ENCODE results near the gene IPO9.
"Not testable (repeated sequence)": the region's sequence is repeated elsewhere in the genome, so short reads cannot be mapped to it uniquely, and the experiment has no call there.

IPO9 gene

DNA sequence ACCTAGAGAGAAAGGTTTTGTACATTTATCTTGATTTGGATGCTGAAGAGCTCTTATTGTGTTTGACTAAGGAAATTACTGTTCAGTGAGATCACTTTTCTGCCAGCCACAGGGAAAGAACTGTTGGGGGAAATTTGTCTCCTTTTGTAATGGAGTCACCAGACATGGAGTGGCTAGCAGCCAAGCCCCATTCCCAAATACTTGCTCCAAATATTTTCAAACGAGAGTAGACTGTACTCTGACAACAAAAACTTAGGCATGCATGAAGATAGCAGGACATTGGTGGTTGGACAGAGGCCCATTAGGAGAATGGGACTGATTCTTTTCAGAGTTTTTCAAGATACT lies 21.1 kb downstream of the IPO9 start:
- DNase-seq: no peak

DNA sequence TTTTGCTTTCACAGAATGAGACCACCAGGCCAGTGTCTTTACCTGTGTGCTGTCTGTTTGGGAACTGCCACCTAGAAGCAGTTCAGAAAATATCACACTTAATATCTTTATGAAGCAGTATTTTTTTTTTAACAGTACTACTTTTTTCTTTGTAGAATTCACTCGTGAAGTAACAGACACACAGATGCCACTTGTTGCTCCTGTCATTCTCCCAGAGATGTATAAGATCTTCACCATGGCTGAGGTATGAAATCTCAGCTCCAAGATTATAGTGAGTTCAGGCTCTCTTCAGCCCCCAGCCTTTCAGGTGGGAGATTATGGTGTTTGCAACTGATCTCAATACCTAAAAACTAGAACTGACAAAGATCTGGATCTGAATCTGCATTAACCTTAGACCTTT lies 23.0 kb downstream of the IPO9 start:
- DNase-seq: no peak

DNA sequence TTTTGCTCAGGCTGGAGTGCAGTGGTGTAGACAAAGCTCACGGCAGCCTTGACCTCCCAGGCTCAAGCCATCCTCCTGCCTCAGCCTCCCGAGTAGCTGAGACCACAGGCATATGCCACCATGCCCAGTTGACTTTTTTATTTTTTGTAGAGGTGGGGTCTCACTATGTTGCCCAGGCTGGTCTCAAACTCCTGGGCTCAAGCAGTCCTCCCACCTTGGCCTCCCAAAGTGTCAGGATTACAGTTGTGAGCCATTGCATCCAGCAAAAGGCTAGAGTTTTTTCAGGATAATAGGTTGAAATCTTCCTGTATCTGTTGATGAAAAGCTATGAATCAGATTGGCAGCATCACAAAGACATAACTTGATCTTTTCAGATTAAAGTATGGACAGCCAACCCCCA lies 27.8 kb downstream of the IPO9 start:
- DNase-seq: not testable (repeated sequence)

DNA sequence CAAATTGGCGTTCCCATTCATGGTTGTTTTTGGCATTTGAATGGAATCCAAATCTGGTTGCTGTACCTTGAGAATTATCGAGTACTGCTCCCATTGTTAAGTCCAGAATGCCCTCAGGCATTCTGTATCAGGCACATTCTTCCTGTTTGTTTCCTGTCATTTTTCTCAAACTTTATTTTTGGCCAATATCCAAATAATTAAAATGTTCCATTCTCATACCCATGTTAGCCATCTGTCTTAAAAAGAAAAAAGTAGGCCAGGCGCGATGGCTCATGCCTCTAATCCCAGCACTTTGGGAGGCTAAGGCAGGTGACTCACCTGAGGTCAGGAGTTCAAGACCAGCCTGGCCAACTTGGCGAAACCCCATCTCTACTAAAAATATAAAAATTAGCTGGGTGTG lies 30.5 kb downstream of the IPO9 start:
- DNase-seq: no peak

DNA sequence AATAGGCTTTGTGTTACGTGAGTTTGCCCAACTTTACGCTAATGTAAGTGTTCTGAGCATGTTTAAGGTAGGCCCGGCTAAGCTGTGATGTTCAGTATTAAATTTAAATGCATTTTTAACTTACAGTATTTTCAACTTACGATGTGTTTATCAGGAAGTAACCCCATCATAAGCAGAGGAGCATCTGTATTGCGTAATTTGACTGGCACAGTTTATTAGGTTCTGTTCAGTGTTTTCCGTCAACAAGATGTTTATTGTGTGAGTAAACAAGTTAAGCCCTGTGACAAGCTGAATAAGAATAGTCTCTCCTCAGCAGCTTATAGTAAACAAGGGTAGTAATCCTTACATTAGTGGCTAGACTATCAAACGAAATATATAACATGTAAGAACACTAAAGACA lies 32.5 kb downstream of the IPO9 start:
- no peak for DNase-seq

DNA sequence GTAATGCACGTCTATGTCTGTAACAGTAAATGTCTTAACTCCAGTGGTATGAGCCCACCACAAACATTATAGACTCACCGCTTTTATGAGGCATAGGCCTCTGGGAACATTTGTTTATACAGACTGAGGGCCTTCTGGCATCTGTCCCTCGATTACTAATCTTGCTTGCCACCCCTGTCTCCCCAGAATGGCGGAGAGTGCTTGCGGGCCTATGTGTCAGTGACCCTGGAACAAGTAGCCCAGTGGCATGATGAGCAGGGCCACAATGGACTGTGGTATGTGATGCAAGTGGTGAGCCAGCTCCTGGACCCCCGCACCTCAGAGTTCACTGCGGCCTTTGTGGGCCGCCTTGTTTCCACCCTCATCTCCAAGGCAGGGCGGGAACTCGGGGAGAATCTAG lies 41.4 kb downstream of the IPO9 start:
- no peak for DNase-seq

DNA sequence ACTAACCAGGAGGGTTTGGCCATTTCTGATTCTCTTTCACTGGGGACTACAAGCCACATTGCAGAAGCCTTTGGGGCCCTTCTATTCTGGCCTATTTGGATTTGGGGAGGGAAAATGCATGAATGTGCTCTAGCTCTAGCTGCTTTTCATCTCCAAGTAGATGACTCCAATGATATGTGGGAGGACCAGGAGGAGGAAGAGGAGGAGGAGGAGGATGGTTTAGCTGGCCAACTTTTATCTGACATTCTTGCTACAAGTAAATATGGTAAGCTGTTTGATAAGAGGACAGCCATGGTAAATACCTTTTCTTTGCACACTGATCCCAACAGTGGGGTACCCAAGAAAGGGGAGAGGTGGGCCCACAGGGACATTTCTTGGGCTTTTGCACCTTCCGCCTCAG lies 45.7 kb downstream of the IPO9 start:
- DNase-seq: no peak

DNA sequence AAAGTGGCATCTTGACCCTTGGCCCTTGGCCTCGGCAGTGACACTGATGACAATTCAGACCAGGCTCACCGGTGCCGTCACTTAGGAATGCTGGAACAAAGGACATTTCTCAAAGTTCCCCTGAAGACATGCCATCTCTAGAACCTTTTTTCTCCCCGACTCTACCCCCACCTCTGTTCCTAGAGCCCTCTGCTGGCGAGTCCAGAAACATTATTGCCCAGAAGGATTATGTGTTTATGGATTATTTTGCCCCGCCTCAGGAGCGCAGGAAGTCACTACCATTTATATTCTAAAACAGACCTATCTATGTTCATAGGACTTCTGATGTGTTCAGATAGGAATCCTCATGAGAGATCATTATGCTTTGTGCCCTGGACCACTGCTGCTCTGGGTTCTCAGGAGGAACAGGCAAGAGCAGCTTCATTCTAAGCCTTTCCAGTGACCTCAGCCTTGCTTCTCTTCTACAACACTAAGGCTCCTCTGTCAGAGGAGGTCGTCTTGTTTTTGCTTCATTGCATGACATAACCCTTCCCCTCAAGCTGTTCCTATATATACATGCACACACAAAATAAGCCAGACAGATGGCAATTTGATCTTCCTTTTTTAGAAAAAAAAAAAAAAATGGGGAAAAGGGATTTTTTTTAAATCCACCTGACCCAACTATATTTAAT lies 47.3 kb downstream of the IPO9 start:
- no peak for DNase-seq

DNA sequence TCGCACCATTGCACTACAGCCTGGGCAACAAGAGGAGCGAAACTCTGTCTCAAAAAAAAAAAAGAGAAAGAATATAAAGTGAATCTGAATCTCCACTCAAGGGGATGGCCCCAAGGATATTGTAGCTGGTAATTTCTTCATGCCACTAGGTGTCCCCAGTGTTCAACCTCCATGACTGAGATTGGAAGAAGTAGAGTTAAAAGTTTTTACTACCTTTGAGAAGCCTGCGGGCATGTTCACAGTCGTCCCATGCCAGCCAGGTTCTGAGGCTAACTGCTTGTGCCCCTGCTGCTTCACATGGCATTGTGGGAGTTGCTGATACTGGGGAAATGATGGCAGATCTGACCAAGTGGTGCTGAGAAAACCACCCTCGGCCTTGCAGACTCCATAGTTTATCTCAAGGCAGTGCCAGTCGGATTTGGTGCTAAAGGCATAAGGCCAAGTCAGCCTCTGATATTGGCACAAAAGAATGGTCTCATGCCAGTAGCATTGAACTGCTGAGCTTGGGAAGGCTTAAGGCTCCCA lies 49.0 kb downstream of the IPO9 start:
- DNase-seq: no peak

DNA sequence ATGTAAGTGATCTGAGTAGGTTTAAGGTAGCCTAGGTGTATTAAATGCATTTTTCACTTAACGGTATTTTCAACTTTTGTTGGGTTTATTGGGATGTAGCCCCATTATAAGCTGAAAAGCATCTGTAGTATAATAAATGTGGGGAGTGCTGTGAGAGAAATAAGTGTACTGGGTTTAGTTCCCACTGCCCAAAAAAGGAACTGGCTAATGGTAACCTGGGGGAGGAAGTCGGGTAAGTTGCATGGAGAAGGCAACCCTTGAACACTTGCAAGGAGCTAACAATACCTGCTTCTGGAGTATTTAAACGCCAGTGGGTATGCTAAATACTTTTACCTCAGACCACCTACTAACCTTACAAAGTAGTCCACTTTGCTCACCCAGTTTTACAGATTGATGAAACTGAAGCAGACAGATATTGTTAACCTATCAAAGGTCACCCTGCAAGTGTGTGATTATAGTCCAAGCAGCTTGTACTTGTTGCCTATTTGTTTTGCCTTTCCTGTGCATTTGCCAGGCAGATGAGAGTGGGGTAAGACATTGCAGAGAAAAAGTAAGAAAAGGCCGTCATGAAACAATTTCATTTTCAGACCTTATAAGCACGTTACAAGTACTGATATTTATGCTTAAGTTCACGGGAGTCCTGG lies 52.1 kb downstream of the IPO9 start:
- DNase-seq: no peak

DNA sequence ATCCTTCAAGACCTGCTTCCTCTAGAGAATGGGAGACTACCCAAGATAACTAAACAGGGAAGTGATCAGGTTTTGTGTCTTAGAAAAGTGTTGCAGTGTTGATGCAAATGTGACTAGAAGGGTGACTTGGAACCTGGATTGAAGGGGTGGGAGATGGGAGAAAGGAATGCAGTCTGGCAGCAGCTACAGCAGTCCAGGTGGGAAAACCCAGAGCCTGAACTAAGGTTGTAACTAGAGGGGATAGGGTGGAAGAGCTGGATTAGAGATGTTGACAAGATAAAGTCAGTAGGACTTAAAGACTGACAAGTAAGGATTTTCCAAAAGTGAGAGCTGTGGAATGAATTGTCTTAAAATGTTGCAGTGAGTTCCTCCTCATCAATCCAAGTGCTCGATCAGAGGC lies 52.7 kb downstream of the IPO9 start:
- no peak for DNase-seq

DNA sequence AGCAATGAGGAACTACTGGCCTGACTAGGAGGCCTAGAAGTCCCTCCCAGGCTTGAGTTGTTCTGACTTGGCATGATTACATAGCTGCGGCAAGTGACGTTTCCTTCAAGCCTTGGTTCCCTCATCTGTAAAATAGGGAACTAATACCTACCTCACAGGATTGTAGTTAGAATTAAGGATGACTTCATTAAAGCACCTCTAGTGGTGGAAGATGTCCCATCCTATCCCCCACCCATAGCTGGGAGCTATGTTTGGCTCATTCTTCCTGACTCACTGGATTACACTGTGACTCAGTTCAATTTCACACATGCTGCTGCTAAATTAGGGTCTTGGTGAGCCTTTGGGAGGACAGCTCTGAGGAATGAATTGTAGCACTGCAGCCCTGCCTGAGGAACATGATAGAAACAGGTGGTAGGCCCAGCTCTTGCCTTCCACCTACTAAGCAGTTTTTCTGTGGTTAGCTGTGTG lies 53.7 kb downstream of the IPO9 start:
- no peak for DNase-seq

DNA sequence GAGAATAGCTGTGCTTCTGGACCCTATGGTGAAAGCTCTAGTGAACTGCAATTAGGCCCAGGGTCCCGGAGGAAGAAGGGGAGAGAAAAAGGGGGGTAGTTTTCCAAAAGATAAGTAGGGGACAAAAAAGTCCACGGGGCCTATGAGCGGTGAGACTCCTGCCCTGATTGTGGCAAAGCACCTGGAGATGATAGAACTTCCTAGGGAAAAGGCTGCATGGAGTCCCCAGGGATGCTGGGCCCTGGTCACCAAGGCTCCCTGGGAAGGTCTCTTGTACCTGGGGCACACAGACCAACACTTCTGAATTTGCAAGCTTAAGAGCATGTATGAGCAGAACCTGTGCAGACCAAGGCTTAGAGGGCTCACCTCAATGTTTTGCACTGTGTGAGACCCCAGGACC lies 54.3 kb downstream of the IPO9 start:
- no peak for DNase-seq

DNA sequence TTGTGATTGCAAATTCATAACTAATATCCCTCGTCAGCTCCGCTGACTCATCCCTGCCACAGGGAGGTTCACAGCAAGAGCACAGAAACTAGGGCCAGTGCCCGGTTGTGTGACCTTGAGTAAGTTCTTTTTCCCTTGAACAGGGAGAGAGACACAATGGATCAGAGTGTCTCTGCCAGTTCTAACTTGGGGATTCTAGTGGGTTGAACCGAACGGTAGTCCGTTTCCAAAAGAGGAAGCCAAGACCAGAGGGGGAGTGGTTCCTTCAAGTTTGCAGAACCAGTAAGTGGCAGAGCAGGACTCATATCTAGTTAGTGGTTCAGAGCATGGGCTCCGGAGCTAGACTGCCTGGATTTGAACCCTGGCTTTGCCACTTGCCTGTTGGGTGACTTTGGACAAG lies 54.8 kb downstream of the IPO9 start:
- DNase-seq: no peak

DNA sequence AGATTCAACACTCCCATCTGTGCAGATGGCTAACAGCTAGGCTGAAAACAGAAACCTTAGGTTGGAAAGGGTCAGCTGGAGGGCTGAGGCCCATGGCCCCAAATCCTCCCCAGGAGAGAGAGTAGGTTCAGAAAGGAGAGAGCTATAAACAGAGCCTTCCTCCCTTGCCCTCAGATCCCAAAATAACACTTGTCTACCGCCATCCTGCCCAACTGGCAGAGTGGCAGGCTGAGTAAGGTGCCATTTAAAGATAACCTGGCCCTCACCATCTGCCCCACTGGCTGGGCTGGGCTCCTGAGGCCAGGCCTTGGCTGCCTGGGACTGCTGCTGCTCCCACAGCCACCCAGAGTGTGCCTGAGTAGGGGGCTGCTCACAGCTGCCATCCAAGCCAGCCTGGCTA lies 55.5 kb downstream of the IPO9 start:
- DNase-seq: peak; percentile 44

DNA sequence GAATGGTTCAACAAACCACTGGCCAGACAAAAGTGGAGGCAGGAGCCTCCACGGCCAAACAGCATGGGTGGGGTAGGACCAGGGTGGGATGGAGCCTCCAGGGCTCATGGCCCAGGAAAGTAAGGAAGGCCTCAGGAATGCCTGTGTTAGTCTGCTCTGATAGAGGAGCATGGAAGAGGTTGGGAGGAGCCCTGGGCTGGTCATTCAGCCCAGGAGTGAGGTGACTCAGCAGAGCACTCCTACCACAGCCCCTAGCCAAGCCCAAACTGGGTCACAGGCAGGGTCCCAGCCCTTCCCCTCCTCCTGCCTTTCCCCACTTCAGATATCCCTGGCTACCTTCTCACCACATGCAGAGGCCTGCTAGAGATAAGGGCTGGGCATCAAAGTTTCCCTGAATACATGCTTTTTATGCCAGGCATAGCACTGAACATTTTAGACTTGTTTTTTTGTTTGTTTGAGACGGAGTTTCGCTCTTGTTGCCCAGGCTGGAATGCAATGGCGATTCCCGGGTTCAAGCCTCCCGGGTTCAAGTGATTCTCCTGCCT lies 56.6 kb downstream of the IPO9 start:
- DNase-seq: no peak

DNA sequence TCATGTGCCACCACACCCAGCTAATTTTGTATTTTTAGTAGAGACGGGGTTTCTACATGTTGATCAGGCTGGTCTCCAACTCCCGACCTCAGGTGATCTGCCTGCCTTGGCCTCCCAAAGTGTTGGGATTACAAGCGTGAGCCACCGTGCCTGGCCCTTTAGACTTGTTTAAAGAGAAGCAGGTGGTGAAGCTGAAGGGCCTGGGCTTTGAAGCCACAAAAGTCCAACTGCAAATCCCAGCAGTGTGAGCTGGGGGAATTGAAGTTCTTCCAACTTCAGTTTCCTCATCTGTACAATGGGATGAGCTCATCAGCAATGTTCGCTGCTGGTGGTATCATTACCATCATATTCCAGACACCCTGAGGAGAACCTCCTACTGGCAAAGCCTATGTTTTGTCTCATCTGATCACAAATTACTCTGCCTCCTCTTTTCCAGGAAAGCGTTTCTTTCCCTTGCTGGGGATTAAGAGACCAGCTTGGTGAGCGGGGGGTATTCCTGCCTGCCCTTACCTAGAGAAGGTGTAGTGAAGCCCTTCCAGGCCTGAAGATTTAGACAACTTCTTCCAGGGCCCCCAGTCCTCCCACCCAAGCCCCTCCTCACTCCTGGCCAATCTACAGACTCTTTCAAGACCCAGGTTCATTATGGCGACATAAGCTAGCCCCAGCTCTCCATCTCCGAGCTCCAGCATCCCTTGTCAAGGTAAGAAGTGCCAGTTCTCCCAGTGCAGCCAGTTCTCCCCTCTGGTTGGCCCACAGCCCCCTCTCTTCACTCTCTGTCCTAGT lies 57.3 kb downstream of the IPO9 start:
- DNase-seq: no peak

DNA sequence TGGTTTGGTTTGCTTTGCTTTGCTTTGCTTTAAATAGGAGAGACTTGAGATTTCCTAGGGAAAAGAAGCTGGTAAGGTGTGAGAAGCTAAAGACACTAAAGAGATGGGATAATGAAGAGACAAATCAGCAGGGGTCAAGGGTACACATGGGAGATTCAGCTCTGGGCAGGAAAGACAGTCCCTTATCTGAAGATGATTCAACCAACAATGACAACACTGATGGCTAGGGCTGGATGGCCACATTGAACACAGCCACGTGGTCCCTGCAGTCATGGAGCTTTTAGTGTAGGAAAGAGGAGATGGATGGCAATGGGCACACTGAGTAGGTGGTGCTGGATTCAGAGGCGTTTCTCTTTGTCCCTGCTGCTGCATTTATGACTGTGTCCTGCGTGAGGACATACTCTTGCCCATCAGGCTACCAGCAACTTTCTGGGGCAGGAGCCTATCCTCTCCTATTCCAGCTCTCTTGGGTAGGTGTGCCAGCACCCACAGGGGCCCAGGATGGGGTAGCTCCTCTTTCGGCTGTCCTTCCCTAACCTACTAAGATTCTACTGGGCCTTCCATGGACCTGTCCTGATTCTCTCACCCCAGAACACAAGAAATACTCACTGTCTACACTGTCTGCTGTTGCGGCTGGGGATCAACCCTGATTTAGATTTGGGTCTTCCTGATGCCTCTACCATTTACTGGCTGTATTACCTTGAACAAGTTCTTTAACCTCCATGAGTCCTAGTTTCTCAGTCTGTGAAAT lies 58.3 kb downstream of the IPO9 start:
- no peak for DNase-seq

DNA sequence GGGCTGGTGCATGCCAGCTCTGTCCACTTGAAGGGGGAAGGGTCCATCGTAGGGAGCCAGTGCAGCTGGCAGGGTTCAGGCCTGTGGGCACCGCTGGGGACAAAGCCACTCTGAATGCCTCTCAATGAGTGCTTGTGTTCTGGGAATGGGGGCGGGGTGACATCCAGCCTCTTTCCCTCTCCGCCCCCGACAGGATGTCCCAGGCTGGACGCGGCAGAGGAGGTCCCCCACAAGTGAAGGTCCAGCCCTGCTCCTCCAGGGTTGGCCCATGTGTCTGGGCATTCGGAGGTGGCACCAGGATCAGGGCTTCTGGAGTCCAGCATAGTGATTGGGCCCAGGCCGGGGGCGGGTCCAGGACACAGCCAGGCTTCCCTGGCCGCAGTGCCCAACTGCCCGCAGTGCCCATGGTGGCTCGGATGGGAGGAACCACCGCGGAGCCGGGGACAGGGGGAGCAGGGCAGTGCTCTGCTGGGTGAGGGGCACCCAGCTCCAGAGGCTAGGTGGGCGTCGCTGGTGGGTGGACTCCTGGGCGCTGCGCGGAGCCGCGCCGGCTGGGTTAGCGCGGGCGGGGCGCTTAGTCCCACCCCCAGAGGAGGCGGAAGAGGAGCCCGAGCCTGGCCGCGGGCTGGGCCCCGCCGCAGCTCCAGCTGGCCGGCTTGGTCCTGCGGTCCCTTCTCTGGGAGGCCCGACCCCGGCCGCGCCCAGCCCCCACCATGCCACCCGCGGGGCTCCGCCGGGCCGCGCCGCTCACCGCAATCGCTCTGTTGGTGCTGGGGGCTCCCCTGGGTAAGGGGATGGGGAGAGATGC lies 59.5 kb downstream of the IPO9 start, which contains the start of gene SHISA4:
SHISA4 (plus strand) TSS at position 617 of the 808 bp plus-strand sequence; CDS start at position 714, 97 bp downstream.
- DNase-seq: no peak

DNA sequence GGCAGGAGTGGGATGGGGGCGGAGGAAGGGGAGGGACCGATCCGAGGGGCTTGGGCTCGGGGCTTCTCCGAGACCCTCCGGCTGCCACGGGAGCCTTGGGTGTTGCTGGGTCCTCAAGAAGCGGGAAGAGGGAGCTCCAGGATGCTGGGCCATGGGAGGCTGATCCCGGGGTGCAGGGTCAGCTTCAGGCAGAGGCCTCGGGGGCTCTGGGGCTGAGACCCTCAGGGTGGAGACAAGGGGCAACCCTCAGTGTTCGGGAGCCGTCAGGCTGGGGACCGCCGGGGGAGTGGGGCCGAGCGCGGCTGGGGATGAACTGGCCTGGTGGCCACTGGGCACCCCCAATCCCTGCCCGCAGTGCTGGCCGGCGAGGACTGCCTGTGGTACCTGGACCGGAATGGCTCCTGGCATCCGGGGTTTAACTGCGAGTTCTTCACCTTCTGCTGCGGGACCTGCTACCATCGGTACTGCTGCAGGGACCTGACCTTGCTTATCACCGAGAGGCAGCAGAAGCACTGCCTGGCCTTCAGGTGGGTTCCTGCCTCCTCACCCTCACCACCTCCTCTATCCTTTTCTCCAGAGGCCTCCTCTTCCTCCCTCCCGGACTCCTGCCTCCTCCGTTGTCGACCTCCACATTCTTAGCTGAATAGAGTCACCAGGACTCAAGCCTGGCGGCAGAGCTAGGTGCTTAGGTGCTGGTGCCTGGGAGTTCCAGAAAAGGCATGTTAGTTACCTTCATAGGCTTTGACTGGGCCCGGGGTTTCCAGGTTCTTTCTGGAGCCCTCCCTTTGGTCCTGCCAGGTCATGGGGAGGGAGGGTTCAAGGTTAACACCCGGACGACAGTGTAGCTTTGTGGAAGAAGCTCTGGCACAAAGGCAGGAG lies 60.4 kb downstream of the IPO9 start:
- DNase-seq: no peak

DNA sequence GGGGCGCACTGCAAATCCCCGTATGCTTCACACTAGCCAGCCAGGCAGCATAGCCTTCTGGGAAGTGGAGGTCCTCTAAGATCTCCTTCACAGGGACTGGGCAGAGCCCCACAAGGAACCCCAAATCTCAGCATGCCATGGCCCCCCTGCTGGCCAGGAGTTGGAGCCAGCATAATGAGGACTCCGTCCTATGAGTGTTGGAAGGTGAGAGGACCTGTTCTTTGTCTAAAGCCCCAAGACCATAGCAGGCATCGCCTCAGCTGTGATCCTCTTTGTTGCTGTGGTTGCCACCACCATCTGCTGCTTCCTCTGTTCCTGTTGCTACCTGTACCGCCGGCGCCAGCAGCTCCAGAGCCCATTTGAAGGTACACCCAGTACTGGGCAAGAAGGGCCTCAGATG lies 61.3 kb downstream of the IPO9 start:
- no peak for DNase-seq
